HCT116 (cell line): ENCODE measurements around the gene COL26A1. TPM values are rescaled to one million over a fixed set of nuclear protein-coding genes. Genes with fewer than 3 reads are reported as not detected.

Experiments used
- ATAC-seq: fragments of 200-7000 bp; cut with Tn5 transposase; 2 replicates; pipeline ENCODE4 v1.9.1; 2020; ENCODE audit warnings: mild to moderate bottlenecking, moderate library complexity
- BruUV-seq: library from RNA; stranded (reverse); fragments of 400-500 nt; replicated peaks from 2 replicates; lab custom pipeline; 2021; lab: Mats Ljungman, UMichigan
- CTCF ChIA-PET: fragments of 300-600 bp; sonication (Branson Sonifier 250); formaldehyde crosslinking; loops from one replicate; lab custom pipeline; 2021; ENCODE audit warnings: antibody characterized with exemption; lab: Charles Lee
- POLR2A ChIA-PET: fragments of 300-600, 350-600 bp; sonication (Branson Sonifier 250); formaldehyde crosslinking; loops from one replicate; lab custom pipeline; 2021; ENCODE audit warnings: antibody characterized with exemption; lab: Charles Lee
- RAD21 ChIA-PET, 2 experiments: fragments of 300-600 bp; sonication (Branson Sonifier 250); formaldehyde crosslinking; loops; one replicate each; lab custom pipeline; 2023; ENCODE audit warnings: low total read pairs in 2 of 2; ENCODE audit not compliant: uncharacterized antibody in 2 of 2, unreplicated experiment in 2 of 2, low non-redundant PET in 1 of 2; lab: Charles Lee
- DNase-seq: peaks from one replicate; pipeline ENCODE4 v3.0.0-alpha.2; 2010; ENCODE audit warnings: low read depth, low spot score
- H2AFZ ChIP-seq: fragments of 200-600 bp; shearing (Covaris generic), sonication (generic); 2 replicates; pipeline ENCODE4 v1.6.1; 2017; ENCODE audit warnings: low read depth, mixed run types, mixed read lengths, antibody characterized with exemption, low read length; ENCODE audit not compliant: poor library complexity, severe bottlenecking
- H3K27ac ChIP-seq: 2 replicates; pipeline ENCODE4 v1.5.1; 2012; ENCODE audit warnings: low read depth, low read length
- H3K27me3 ChIP-seq: fragments of 200-600 bp; sonication (generic); 2 replicates; pipeline ENCODE4 v1.6.1; 2016; ENCODE audit warnings: mixed run types, low read length, mixed read lengths; ENCODE audit not compliant: insufficient read depth
- H3K36me3 ChIP-seq, 2 experiments: fragments of 200-500 bp in 1 of 2; fragments of 200-600 bp in 1 of 2; sonication (Bioruptor generic) in 1 of 2; sonication (generic) in 1 of 2; 2 replicates each; pipeline versions ENCODE4 v1.5.1 to v1.6.1; 2014 to 2016; ENCODE audit warnings: low read length in 2 of 2, inconsistent platforms in 1 of 2, mixed read lengths in 1 of 2, mixed run types in 1 of 2; ENCODE audit not compliant: insufficient read depth in 2 of 2, control insufficient read depth in 1 of 2
- H3K4me1 ChIP-seq, 2 experiments: fragments of 200-600 bp in 1 of 2; sonication (generic) in 1 of 2; 2 replicates each; pipeline versions ENCODE4 v1.5.1 to v1.6.1; 2012 to 2017; ENCODE audit warnings: low read length in 2 of 2, inconsistent platforms in 1 of 2, mild to moderate bottlenecking in 1 of 2, mixed read lengths in 1 of 2, mixed run types in 1 of 2, moderate library complexity in 1 of 2; ENCODE audit not compliant: insufficient read depth in 2 of 2, control insufficient read depth in 1 of 2
- H3K4me2 ChIP-seq: fragments of 200-600 bp; sonication (generic); 2 replicates; pipeline ENCODE4 v1.6.1; 2017; ENCODE audit warnings: mixed run types, low read length, mixed read lengths
- H3K4me3 ChIP-seq, 2 experiments: fragments of 200-600 bp in 1 of 2; sonication (generic) in 1 of 2; replicated peaks in 1 of 2; 2 replicates each; pipeline ENCODE4 v1.5.1; 2011 to 2016; ENCODE audit warnings: low read length in 2 of 2, control low read depth in 1 of 2, low read depth in 1 of 2, mild to moderate bottlenecking in 1 of 2, mixed read lengths in 1 of 2, mixed run types in 1 of 2
- H3K79me2 ChIP-seq: fragments of 200-600 bp; sonication (generic); 2 replicates; pipeline ENCODE4 v1.6.1; 2017; ENCODE audit warnings: mild to moderate bottlenecking, mixed run types, low read length, moderate library complexity, mixed read lengths; ENCODE audit not compliant: insufficient read depth
- H3K9ac ChIP-seq: fragments of 200-600 bp; sonication (generic); 2 replicates; pipeline ENCODE4 v1.6.1; 2016; ENCODE audit warnings: low read length, mixed read lengths
- H3K9me2 ChIP-seq: fragments of 200-600 bp; sonication (generic), shearing (Covaris generic); 2 replicates; pipeline ENCODE4 v1.6.1; 2017; ENCODE audit warnings: mixed run types, mild to moderate bottlenecking, moderate library complexity; ENCODE audit not compliant: insufficient read depth
- H3K9me3 ChIP-seq, 2 experiments: fragments of 200-500 bp in 1 of 2; fragments of 200-600 bp in 1 of 2; sonication (Bioruptor generic) in 1 of 2; sonication (generic) in 1 of 2; 2 replicates each; pipeline ENCODE4 v1.6.1; 2014 to 2017; ENCODE audit warnings: low read length in 2 of 2, mixed read lengths in 2 of 2, inconsistent platforms in 1 of 2, low read depth in 1 of 2, mild to moderate bottlenecking in 1 of 2, mixed run types in 1 of 2, moderate library complexity in 1 of 2; ENCODE audit not compliant: control insufficient read depth in 1 of 2, insufficient read depth in 1 of 2
- H4K20me1 ChIP-seq: fragments of 200-600 bp; sonication (generic), shearing (Covaris generic); 2 replicates; pipeline ENCODE4 v1.6.1; 2017; ENCODE audit warnings: mixed run types, mild to moderate bottlenecking, moderate library complexity; ENCODE audit not compliant: insufficient read depth
- ATF3 ChIP-seq: IDR thresholded peaks from 2 replicates; pipeline ENCODE4 v1.6.1; 2012
- CBX3 ChIP-seq: IDR thresholded peaks from 2 replicates; pipeline ENCODE4 v1.6.1; 2012; ENCODE audit warnings: low read depth
- CEBPB ChIP-seq: IDR thresholded peaks from 2 replicates; pipeline ENCODE4 v1.6.1; 2012; ENCODE audit warnings: low read depth
- EGR1 ChIP-seq: IDR thresholded peaks from 2 replicates; pipeline ENCODE4 v1.6.1; 2012; ENCODE audit warnings: low read depth
- ELF1 ChIP-seq: IDR thresholded peaks from 2 replicates; pipeline ENCODE4 v1.6.1; 2012; ENCODE audit warnings: low read depth, borderline replicate concordance
- EZH2 ChIP-seq: fragments of 200-600 bp; sonication (generic); IDR thresholded peaks from 2 replicates; pipeline ENCODE4 v1.6.1; 2017; ENCODE audit warnings: antibody characterized with exemption, mixed run types
- EZH2phosphoT487 ChIP-seq: fragments of 200-600 bp; IDR thresholded peaks from 2 replicates; pipeline ENCODE4 v1.6.1; 2018; ENCODE audit warnings: antibody characterized with exemption, borderline replicate concordance
- POLR2A ChIP-seq: IDR thresholded peaks from 2 replicates; pipeline ENCODE4 v1.7.0; 2011; ENCODE audit warnings: borderline replicate concordance; ENCODE audit not compliant: insufficient read depth, insufficient read length; ENCODE audit errors: extremely low read depth
- POLR2AphosphoS5 ChIP-seq: IDR thresholded peaks from 2 replicates; pipeline ENCODE4 v1.6.1; 2011; ENCODE audit warnings: mild to moderate bottlenecking, low read depth, low read length, moderate library complexity
- RAD21 ChIP-seq: IDR thresholded peaks from 2 replicates; pipeline ENCODE4 v1.6.1; 2012; ENCODE audit warnings: low read depth, mild to moderate bottlenecking
- SIN3A ChIP-seq: IDR thresholded peaks from 2 replicates; pipeline ENCODE4 v1.6.1; 2012; ENCODE audit warnings: low read depth
- SP1 ChIP-seq: IDR thresholded peaks from 2 replicates; pipeline ENCODE4 v1.6.1; 2012; ENCODE audit warnings: low read depth
- SRF ChIP-seq: IDR thresholded peaks from 2 replicates; pipeline ENCODE4 v1.6.1; 2012; ENCODE audit warnings: low read depth
- YY1 ChIP-seq: IDR thresholded peaks from 2 replicates; pipeline ENCODE4 v1.6.1; 2011; ENCODE audit warnings: low read length, low read depth, moderate library complexity, mild to moderate bottlenecking; ENCODE audit not compliant: insufficient replicate concordance; ENCODE audit errors: extremely low read depth
- ZFX ChIP-seq: fragments of 450-650 bp; IDR thresholded peaks from 2 replicates; pipeline ENCODE4 v1.6.1; 2017
- ZNF274 ChIP-seq: fragments of 200-500 bp; sonication (Bioruptor generic); IDR thresholded peaks from 2 replicates; pipeline ENCODE4 v1.6.1; 2014; ENCODE audit warnings: mild to moderate bottlenecking, low read depth, low read length, inconsistent platforms
- intact Hi-C: fragments of 100-400 bp; cut with micrococcal nuclease; formaldehyde crosslinking; loops from 2 replicates; pipeline ENCODE4 v1.10.0; 2022
- total RNA-seq: library from RNA; stranded (reverse); gene quantifications from one replicate; pipeline ENCODE4 v1.2.1, GENCODE V29; 2021; ENCODE audit not compliant: unreplicated experiment
- TF ChIP-seq, protein P1 (sequence below), 3 experiments: fragments of 200-600 bp in 1 of 3; sonication (generic) in 1 of 3; IDR thresholded peaks in 2 of 3; conservative IDR thresholded peaks in 1 of 3; 2 replicates each; pipeline ENCODE4 v1.5.1; 2012 to 2017; ENCODE audit warnings: low read depth in 2 of 3, low read length in 2 of 3, antibody characterized with exemption in 1 of 3, borderline replicate concordance in 1 of 3, control low read depth in 1 of 3, mild to moderate bottlenecking in 1 of 3, mixed read lengths in 1 of 3, mixed run types in 1 of 3, moderate library complexity in 1 of 3; ENCODE audit not compliant: insufficient read depth in 1 of 3

Gene COL26A1
- total RNA-seq, 1 experiment from 2014 or later = 0.27 TPM

DNA sequence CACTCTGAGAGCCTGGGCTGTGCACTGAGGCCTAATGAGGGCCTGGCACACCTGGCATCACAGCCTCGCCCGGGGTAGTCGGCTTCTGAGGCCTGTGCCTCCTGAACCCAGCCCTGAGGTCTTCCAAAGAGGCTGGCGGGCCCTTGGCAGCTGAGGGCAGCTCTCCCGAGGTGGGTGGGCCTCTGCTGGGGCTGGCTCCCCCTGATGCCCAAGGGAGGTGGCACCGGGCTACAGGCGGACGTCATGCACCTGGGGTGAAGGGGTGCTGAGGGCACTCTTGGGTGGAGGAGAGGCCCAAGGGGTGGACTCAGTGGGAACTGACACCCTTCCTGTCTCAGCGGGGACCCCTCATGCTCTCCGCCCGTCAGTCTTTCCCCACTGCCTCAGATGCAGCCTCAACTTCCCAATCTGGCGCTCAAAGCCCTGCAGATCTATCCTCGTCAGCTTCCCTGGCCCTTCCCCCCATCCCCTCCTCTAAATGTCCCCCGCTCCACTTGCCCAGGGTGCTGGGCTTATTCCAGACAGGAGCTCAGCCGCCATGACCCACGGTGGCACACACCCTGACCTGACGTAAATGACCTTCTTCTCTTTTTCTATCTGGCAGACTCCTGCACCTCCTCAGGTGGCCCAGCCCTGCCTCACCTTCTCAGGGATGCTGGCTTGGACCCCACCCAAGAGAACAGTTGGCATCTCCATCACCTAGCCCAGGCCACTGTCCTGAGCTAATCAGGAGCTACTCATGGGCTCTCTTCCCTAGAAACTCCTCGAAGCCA lies 228.2 kb downstream of the COL26A1 start:
- ChIA-PET CTCF (interaction anchor here (0.6 kb wide), 1 partner anchor 12 kb away, joined by 4 read pairs; no protein-coding TSS in a partner anchor), POLR2A (no interaction called here), RAD21 (no interaction called here)
- DNase-seq = no peak
- intact Hi-C loops = no loop called here
- no peak for ATAC-seq
- Histone ChIP-seq H3K79me2 (no peaks in the 10 kb centered on the region), H3K9ac (no peak overlapping the region), H3K4me2 (no peak overlapping the region), H3K4me3 (no peak overlapping the region), H3K9me3 (no peaks in the 10 kb centered on the region), H4K20me1 (no peaks in the 10 kb centered on the region), H2AFZ (no peak overlapping the region), H3K36me3 (no peaks in the 10 kb centered on the region), H3K9me2 (no peaks in the 10 kb centered on the region), H3K27me3 (no peaks in the 10 kb centered on the region), H3K4me1 (no peaks in the 10 kb centered on the region), H3K27ac (no peak overlapping the region)
- TF ChIP-seq POLR2AphosphoS5 = no peak
- TF ChIP-seq EZH2phosphoT487 = no peak
- TF ChIP-seq SIN3A = no peak
- no peak for TF ChIP-seq RAD21
- no peak for TF ChIP-seq CBX3
- TF ChIP-seq SP1 = no peak
- TF ChIP-seq EGR1 = no peak
- TF ChIP-seq ATF3 = no peak
- TF ChIP-seq YY1 = no peak
- no peak for TF ChIP-seq SRF
- TF ChIP-seq EZH2 = no peak
- TF ChIP-seq CEBPB = no peak
- TF ChIP-seq, protein P1, sequence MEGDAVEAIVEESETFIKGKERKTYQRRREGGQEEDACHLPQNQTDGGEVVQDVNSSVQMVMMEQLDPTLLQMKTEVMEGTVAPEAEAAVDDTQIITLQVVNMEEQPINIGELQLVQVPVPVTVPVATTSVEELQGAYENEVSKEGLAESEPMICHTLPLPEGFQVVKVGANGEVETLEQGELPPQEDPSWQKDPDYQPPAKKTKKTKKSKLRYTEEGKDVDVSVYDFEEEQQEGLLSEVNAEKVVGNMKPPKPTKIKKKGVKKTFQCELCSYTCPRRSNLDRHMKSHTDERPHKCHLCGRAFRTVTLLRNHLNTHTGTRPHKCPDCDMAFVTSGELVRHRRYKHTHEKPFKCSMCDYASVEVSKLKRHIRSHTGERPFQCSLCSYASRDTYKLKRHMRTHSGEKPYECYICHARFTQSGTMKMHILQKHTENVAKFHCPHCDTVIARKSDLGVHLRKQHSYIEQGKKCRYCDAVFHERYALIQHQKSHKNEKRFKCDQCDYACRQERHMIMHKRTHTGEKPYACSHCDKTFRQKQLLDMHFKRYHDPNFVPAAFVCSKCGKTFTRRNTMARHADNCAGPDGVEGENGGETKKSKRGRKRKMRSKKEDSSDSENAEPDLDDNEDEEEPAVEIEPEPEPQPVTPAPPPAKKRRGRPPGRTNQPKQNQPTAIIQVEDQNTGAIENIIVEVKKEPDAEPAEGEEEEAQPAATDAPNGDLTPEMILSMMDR (IDR thresholded peaks at IDR 0.05 in 2 of 3, conservative IDR thresholded peaks at IDR 0.05 in 1 of 3; ENCODE audit: borderline replicate concordance in 1 of 3, insufficient read depth in 1 of 3, low read depth in 2 of 3, low read length in 2 of 3) = no peak
- no peak for TF ChIP-seq ZNF274
- TF ChIP-seq ELF1 = no peak
- no peak for TF ChIP-seq ZFX
- no peak for TF ChIP-seq POLR2A
- no TSS peak for BruUV-seq
